GM12891 (cell line): ENCODE measurements around the gene TBCD.
"Not testable (repeated sequence)": the region's sequence is repeated elsewhere in the genome, so short reads cannot be mapped to it uniquely, and the experiment has no call there.

Experiments used
- DNase-seq: peaks from one replicate; pipeline ENCODE4 v3.0.0; 2011; ENCODE audit warnings: low spot score; ENCODE audit not compliant: insufficient read length
- FAIRE-seq: peaks from 2 replicates; lab custom pipeline; 2011; peaks lifted over from hg19 to GRCh38; lab: Jason Lieb, UNC
- PAX5 ChIP-seq: IDR thresholded peaks from 2 replicates; pipeline ENCODE4 v1.6.1; 2011; ENCODE audit warnings: low read length, moderate library complexity, mild to moderate bottlenecking; ENCODE audit not compliant: insufficient read depth, severe bottlenecking
- POLR2A ChIP-seq: IDR thresholded peaks from 2 replicates; pipeline ENCODE4 v1.6.1; 2011; ENCODE audit warnings: low read depth, low read length, control low read depth
- POLR2AphosphoS5 ChIP-seq: IDR thresholded peaks from 2 replicates; pipeline ENCODE4 v1.6.1; 2011; ENCODE audit warnings: low read depth, low read length, control low read depth
- POU2F2 ChIP-seq: IDR thresholded peaks from 2 replicates; pipeline ENCODE4 v1.6.1; 2011; ENCODE audit warnings: low read depth, mild to moderate bottlenecking, control low read depth, low read length, moderate library complexity
- SPI1 ChIP-seq: IDR thresholded peaks from 2 replicates; pipeline ENCODE4 v1.6.1; 2011; ENCODE audit warnings: low read depth, low read length, control low read depth
- TAF1 ChIP-seq: IDR thresholded peaks from 2 replicates; pipeline ENCODE4 v1.6.1; 2011; ENCODE audit warnings: low read depth, low read length, control low read depth

Gene TBCD

GRCh38 chr17:82743344-82744219, 8.3 kb upstream of the TBCD start:
- DNase-seq (no peak), FAIRE-seq (no peak)
- no peak for TF ChIP-seq TAF1

GRCh38 chr17:82744736-82745135, 7.1 kb upstream of the TBCD start:
- DNase-seq, FAIRE-seq: not testable (repeated sequence)

- no peak for DNase-seq
- FAIRE-seq, result no peak
- TF ChIP-seq PAX5, result no peak
- no peak for TF ChIP-seq POU2F2
- TF ChIP-seq POLR2A, result no peak
- TF ChIP-seq POLR2AphosphoS5, result no peak
- TF ChIP-seq SPI1, result no peak
- TF ChIP-seq TAF1, result no peak
Observed at GRCh38 chr17:82745524-82745923, 6.3 kb upstream of the TBCD start.

GRCh38 chr17:82748756-82749155, 3.1 kb upstream of the TBCD start:
- FAIRE-seq (no peak), DNase-seq (no peak)
- no peak for TF ChIP-seq POU2F2
- no peak for TF ChIP-seq SPI1
- no peak for TF ChIP-seq PAX5
- TF ChIP-seq POLR2AphosphoS5, result no peak
- no peak for TF ChIP-seq POLR2A
- TF ChIP-seq TAF1, result no peak

GRCh38 chr17:82750241-82750908, 1.5 kb upstream of the TBCD start:
- FAIRE-seq (no peak), DNase-seq (no peak)
- TF ChIP-seq PAX5, result no peak
- TF ChIP-seq POLR2AphosphoS5, result no peak
- TF ChIP-seq TAF1, result no peak
- TF ChIP-seq POU2F2, result no peak
- no peak for TF ChIP-seq POLR2A
- TF ChIP-seq SPI1, result no peak

GRCh38 chr17:82751171-82751570, 694 bp upstream of the TBCD start:
- TF ChIP-seq TAF1, result no peak
- TF ChIP-seq POLR2A, result no peak
- TF ChIP-seq PAX5, result no peak
- TF ChIP-seq SPI1, result no peak
- no peak for TF ChIP-seq POU2F2
- TF ChIP-seq POLR2AphosphoS5, result no peak
- DNase-seq (no peak), FAIRE-seq (no peak)

- DNase-seq, result peak; percentile 61
- FAIRE-seq, result peak; percentile 71
- TF ChIP-seq POLR2AphosphoS5 (no peak), POU2F2 (no peak), PAX5 (no peak), POLR2A (no peak), SPI1 (no peak)
Observed at GRCh38 chr17:82752371-82753200, 721 bp downstream of the TBCD start.

- FAIRE-seq, result no peak
- DNase-seq, result no peak
- no peak for TF ChIP-seq POLR2A
- TF ChIP-seq POU2F2, result no peak
- no peak for TF ChIP-seq PAX5
- no peak for TF ChIP-seq POLR2AphosphoS5
- TF ChIP-seq SPI1, result no peak
- no peak for TF ChIP-seq TAF1
Observed at GRCh38 chr17:82753201-82753464, 1.3 kb downstream of the TBCD start.

GRCh38 chr17:82754297-82755208, 2.7 kb downstream of the TBCD start:
- FAIRE-seq, result no peak
- no peak for DNase-seq
- TF ChIP-seq POLR2AphosphoS5, result no peak
- TF ChIP-seq SPI1, result no peak
- no peak for TF ChIP-seq POU2F2
- TF ChIP-seq TAF1, result no peak
- no peak for TF ChIP-seq POLR2A
- no peak for TF ChIP-seq PAX5

GRCh38 chr17:82756166-82756565, 4.3 kb downstream of the TBCD start:
- no peak for TF ChIP-seq SPI1
- no peak for TF ChIP-seq POLR2A
- TF ChIP-seq TAF1, result no peak
- TF ChIP-seq PAX5, result no peak
- no peak for TF ChIP-seq POU2F2
- no peak for TF ChIP-seq POLR2AphosphoS5
- FAIRE-seq (no peak), DNase-seq (no peak)
